ENCODE measurements around the gene CIROP. TPM values are rescaled to one million over a fixed set of nuclear protein-coding genes. Genes with fewer than 3 reads are reported as not detected.
A peak's percentile ranks its signal among the peaks of the same experiment; 100 is the strongest.

Gene CIROP
- total and polyA plus RNA-seq, 9 of the 15 experiments (the other 6 are each of a cell fraction or from before 2014, with no cell fraction given): not detected

DNA sequence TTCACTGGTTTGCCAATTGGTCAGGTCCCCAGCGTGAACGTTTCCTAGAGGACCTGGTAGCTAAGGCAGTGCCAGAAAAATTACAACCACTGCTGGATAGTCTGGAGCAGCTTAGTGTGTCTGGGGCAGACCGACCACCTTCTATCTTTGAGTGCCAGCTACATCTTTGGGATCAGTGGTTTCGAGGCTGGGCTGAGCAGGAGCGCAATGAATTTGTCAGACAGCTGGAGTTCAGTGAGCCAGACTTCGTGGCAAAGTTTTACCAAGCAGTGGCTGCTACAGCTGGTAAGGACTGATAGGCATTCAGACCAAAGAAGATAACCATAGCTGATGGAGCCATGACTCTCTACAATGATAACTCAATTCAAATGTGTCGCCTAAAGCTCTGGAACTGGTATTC is 7.0 kb downstream of the CIROP start:
- BruUV-seq (replicated peaks): no TSS peak
- peak overlapping the region in 1 of 2 experiments; percentile 39; a peak in 1 of 4 replicates for H3K9ac ChIP-seq (ENCODE audit: insufficient read depth in 1 of 2, low read depth in 2 of 2, low read length in 2 of 2)
- no peak overlapping the region for H2AFZ ChIP-seq (ENCODE audit: low read depth, low read length)
- peaks cover 16% of the 10 kb centered on the region for H4K20me1 ChIP-seq (replicated peaks; ENCODE audit: control insufficient read depth, insufficient read depth, low read length)
- peaks cover 34% of the 10 kb centered on the region for H3K36me3 ChIP-seq (ENCODE audit: control insufficient read depth, insufficient read depth, low read length)
- H3K9me1 ChIP-seq (ENCODE audit: control insufficient read depth, insufficient read depth, low read length): no peaks in the 10 kb centered on the region
- TF ChIP-seq ZBTB34 (CRISPR knock-in tag; IDR thresholded peaks at IDR 0.05) (peak; percentile 16; the same call in 1 of the 2 replicates), TEAD4 (IDR thresholded peaks at IDR 0.05; ENCODE audit: low read length) (peak; percentile 61; the same call in 1 of the 2 replicates), TEAD4 (CRISPR knock-in tag; IDR thresholded peaks at IDR 0.05; ENCODE audit: borderline replicate concordance) (no peak), PHF21A (IDR thresholded peaks at IDR 0.05; ENCODE audit: borderline replicate concordance, low read depth) (no peak), FOXJ2 (tag; IDR thresholded peaks at IDR 0.05) (no peak), NCOR1 (IDR thresholded peaks at IDR 0.05) (peak; percentile 27; the same call in 1 of the 2 replicates), TRIM24 (IDR thresholded peaks at IDR 0.05) (0 out of 4 replicates have a peak, but pooled peaks have one; percentile 7 to 9), TAL1 (IDR thresholded peaks at IDR 0.05) (peak; percentile 48; the same call in 1 of the 2 replicates), SMARCC2 (IDR thresholded peaks at IDR 0.05; ENCODE audit: low read depth) (no peak), HIVEP1 (CRISPR knock-in tag; IDR thresholded peaks at IDR 0.05) (no peak), TCF3 (CRISPR knock-in tag; IDR thresholded peaks at IDR 0.05) (peak; percentile 69), ARID1B (IDR thresholded peaks at IDR 0.05) (peak; percentile 47; the same call in 1 of the 2 replicates), CBFA2T2 (conservative IDR thresholded peaks at IDR 0.05) (peak; percentile 64), CBFA2T3 (IDR thresholded peaks at IDR 0.05) (peak; percentile 74), IRF2 (CRISPR knock-in tag; IDR thresholded peaks at IDR 0.05) (0 out of 2 replicates have a peak, but pooled peaks have one; percentile 9), PRMT5 (CRISPR knock-in tag; IDR thresholded peaks at IDR 0.05) (no peak)
- TF ChIP-seq, protein P1, sequence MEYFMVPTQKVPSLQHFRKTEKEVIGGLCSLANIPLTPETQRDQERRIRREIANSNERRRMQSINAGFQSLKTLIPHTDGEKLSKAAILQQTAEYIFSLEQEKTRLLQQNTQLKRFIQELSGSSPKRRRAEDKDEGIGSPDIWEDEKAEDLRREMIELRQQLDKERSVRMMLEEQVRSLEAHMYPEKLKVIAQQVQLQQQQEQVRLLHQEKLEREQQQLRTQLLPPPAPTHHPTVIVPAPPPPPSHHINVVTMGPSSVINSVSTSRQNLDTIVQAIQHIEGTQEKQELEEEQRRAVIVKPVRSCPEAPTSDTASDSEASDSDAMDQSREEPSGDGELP (CRISPR knock-in tag; IDR thresholded peaks at IDR 0.05; ENCODE audit: borderline replicate concordance): peak; percentile 49; the same call in 1 of the 2 replicates
- H3K79me2 ChIP-seq (ENCODE audit: control insufficient read depth, insufficient read depth, low read length): peaks cover 59% of the 10 kb centered on the region
- WGBS (ENCODE audit: insufficient coverage, low coverage, missing lambda C conversion rate): 39% methylated on average over 7 of the region's 7 CpGs
- ATAC-seq (no peak), DNase-seq (ENCODE audit: extremely low read depth in 1 of 4, low spot score in 3 of 4) (peak in 3 of 4 experiments; percentile 6 to 40 (median 31)), FAIRE-seq (no peak)
- H3K27ac ChIP-seq (ENCODE audit: extremely low read depth, low read depth, low read length): no peak overlapping the region
- peaks cover 12 to 27% of the 10 kb centered on the region in 2 experiments; a peak in 4 of 5 replicates for H3K4me1 ChIP-seq (replicated peaks in 1 of 2; ENCODE audit: control insufficient read depth in 2 of 2, insufficient read depth in 2 of 2, low read length in 2 of 2)
- intact Hi-C loops (cut with micrococcal nuclease): no loop called here
- H3K27me3 ChIP-seq (ENCODE audit: control insufficient read depth in 2 of 2, insufficient read depth in 2 of 2, low read length in 2 of 2): no peaks in the 10 kb centered on the region
- in situ Hi-C loops (cut with MboI): no loop called here
- no peak overlapping the region for H3K4me3 ChIP-seq
- peak overlapping the region; percentile 40; the same call in 1 of the 2 replicates for H3K4me2 ChIP-seq (ENCODE audit: insufficient read depth, low read length)
- H3K9me3 ChIP-seq (replicated peaks; ENCODE audit: control insufficient read depth, insufficient read depth, low read depth, low read length): no peaks in the 10 kb centered on the region
- POLR2A ChIA-PET: interaction anchor here (0.6 to 1.7 kb wide), 5 partner anchors 8 to 263 kb away, joined by 3 to 5 read pairs (median 3); no protein-coding TSS in a partner anchor
- CTCF ChIA-PET (ENCODE audit: low intra/inter-chr PET ratio): no interaction called here

Measured in K562 (cell line).